Prostate gland (tissue), 2 donors: Measurements from ENCODE around the gene PKNOX2.

Experiments used
- CTCF ChIP-seq, 4 experiments: fragments of 200-600 bp in 2 of 4; fragments of 450-650 bp in 2 of 4; sonication (generic) in 2 of 4; IDR thresholded peaks; 1 replicate in 3 of 4; 2 replicates in 1 of 4; pipeline ENCODE4 v1.5.1; 2016 to 2019; ENCODE audit warnings: antibody characterized with exemption in 4 of 4, mild to moderate bottlenecking in 2 of 4, moderate library complexity in 2 of 4
- POLR2A ChIP-seq: fragments of 450-650 bp; IDR thresholded peaks from one replicate; pipeline ENCODE4 v1.6.1; 2016; ENCODE audit warnings: antibody characterized with exemption, mild to moderate bottlenecking

- TF ChIP-seq CTCF (IDR thresholded peaks at IDR 0.05) (no peak), POLR2A (no peak)
These were observed 11.5 kb downstream of the PKNOX2 start for GRCh38 chr11:125175896-125176575.
